Skin of body (tissue), 2 donors: ENCODE data around the gene NPAS3. TPM values are rescaled to one million over a fixed set of nuclear protein-coding genes. Genes with fewer than 3 reads are reported as not detected.
A peak's percentile ranks its signal among the peaks of the same experiment; 100 is the strongest.

Experiments
- DNase-seq: peaks from one replicate; lab custom pipeline; 2025; lab: John Stamatoyannopoulos, UW
- total RNA-seq: library from RNA; depleted of rRNA; stranded (reverse); fragments of >200 nt; gene quantifications from one replicate; pipeline ENCODE4 v1.2.3, GENCODE V29; 2014

NPAS3 gene
- total RNA-seq, 1 donor from 2014 or later = 3.8 TPM

DNA sequence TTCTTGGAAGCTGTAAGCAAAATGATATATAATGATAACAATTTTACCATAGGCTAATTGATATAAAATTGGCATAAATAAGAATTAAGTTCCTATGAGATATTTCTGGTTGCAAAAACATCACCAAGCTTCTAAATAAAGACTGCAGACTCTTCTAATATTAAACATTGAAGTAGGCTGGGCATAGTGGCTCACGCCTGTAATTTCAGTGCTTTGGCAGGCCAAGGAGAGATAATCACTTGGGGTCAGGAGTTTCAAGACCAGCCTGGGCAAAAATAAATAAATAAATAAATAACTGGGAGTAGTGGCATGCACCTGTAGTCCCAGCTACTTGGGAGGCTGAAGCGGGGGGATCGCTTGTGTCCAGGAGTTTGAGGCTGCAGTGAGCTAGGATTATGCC is 71.8 kb downstream of the NPAS3 start:
- no peak for DNase-seq

DNA sequence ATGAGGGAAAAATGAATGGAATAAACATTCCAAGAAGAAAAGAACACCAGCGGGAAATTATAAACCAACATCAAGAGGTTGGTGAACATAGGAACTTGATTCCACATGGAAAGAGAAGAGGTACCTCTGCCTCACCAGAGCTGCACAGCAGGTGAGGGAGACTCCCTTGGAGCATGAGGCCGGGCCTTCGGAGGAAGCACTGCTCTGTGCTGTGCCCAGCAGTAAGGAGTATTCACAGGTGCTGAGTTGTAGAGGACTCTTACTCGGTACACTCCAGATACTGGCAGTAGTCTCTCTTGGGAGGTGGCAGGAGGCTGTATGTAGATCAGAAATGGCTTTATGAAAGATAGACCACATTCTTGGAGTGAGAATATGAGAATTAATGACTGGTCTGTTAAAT is 76.0 kb downstream of the NPAS3 start:
- DNase-seq = no peak

DNA sequence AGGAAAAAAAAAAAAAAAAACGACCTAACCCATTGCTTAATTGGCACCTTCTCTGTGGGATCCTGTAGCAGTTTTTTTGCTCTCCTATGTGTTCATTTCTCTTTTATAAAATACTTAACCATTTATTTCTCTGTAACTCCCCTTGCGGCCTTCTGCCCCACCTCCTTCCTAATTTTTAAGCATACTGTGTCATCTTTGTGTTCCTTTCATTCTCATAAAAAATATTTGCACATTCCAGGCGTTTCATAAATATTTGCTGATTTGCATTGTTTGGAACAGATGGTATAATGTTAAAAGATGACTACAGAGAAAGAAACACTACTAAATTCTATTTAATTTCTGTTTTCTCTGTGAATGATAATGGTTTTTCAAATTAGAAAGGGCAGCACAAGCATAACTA is 77.9 kb downstream of the NPAS3 start:
- no peak for DNase-seq

DNA sequence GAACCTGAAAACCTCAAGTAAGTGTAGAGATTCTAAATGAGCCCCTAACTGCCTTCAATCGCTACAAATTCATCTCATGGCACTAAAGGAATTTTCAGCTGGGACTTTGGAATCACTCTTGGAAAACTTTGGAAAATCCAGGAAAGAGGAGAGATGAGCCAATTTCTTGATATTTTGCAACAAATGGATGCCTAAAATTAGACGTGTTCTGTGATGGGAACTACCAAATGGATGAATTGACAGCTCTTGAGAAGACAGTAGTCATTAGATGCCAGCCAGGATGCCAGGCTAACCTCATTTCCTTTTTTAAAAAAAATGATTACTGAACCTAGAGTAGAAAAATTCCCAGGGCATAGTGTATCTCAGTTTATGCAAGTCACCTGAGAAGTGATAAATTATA is 78.3 kb downstream of the NPAS3 start:
- DNase-seq = no peak

DNA sequence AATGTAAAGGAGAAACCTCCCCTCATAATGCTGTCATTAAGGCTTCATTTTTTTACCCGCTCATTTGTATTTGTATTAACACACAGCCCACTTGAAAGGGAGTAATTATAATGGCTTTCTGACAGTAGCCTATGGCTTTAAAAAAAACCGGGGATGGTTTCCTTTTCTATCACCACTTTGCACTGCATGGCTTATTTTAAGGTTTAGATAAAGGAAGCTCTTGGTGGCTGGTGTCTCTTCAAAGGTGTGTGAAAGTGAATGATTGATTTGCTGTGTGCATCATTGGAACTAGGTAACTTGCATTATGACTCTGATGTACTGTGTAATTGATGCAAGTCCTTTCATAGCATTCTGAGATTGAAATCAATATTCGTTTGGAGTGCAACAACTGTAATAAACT is 80.7 kb downstream of the NPAS3 start:
- DNase-seq = no peak

DNA sequence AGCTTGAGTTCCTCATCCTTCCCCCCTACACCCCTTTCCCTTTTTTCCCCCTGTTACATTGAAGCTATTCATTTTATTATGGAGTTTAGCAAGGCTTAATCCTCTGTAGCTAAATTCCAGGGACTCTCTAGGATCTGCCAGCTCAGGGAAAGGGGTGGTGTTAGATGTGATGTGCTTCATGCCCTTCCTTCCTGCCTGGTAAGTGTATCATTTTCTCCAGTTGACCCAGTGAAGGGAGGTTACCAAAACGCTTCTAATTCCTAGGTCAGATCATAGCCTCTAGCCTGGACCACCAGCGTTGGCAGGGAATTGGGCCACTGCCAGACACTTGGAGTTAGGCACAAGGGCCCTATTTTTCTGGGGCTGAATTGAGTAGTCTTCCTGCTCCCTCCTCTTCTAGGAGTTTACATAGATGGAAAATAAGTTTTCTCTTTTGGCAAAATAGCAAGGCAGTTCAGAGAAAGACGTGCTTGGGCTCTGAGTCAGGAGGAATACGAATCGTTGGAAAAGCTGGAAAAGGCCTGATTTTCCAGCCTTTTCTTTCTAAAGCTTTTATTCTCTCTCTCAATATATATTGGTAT is 88.3 kb downstream of the NPAS3 start:
- peak; percentile 47 for DNase-seq

DNA sequence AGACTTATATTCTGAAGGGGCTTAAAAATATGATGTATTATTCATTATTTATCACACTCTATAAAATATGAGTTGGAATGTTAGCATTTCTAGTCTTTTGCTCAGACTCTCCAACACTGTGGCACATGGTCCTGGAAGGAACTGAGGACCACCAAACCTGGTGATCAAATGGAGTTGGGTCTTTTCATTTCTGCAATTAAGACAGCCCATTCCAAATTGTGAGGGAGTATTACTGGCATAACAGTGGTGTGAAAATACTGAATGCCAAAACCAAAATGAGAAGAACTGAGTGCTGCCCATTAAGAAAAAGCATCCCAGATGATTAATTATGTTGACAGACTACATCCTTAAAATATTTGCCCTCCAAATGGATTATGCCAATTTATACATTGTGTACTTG is 90.8 kb downstream of the NPAS3 start:
- no peak for DNase-seq

DNA sequence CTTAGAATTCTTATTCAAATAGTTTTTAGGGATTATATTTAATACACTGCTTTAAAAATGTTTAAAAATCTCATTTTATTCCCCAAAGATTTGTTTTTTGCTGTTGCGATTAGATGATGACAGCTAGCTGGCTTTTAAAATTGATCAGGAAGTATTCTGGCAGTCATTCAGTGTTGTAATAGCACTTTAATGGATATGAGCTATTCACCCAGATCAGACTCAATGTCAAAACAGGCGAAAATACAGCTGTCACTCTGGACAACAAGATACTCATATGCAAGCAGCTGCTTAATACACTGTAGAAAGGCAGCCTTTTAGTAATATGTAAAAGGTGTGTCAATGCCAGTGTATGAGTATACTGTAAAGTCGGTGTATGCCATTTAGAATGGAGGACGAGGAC is 91.7 kb downstream of the NPAS3 start:
- no peak for DNase-seq

DNA sequence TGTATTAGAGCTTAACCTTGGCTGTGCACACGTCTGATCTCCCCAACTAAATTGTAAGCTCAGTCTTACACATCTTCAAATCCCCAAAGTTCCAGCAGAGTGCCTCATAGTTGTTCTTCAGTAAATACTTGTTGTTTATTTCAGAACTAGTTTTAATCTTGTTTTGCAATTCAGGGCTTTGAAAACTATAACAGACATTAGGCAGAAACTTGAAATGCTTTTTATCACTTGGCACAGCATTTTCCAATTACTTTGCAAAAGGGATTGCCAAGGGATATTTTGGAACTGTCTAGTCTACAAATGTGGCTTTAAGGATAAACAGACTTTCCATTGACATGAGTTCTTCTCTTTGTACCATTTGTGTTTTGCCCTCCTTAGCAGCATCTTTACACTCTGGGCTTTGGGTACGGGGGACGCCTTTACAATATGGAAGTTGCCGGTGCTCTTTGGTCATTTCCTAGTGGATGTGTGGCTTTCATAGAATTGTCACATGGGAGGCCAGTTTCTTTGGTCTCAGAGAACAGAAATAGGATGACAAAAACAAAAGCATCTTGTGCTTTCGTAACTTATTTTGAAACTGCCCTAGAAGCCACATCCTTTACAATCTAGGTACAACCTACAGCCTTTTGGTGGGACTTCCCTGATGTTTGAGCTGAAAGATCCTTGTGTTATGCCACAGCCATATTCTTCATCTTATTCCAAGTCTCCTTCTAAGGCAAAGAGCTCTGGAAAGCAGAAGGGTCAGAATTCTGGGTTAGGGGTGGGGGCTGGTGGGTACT is 96.9 kb downstream of the NPAS3 start:
- DNase-seq = peak; percentile 2

DNA sequence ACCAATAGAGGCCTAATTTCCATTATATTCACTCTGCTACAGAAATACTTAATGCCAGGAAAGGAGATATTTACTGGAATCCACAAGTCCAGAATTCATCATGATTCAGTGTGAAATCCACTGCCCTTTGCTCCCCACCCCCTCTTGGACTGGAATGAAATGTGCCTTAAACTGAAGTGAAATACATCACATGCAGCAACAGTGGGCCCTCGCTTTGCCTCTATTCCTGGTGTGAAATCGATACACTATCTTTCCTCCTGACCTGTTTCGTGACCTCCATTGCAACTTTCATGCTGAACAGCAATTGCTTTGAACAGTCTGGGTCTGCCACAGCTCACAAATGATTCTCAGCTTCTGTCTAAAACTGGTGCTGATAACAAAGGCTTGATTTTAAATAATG is 100.6 kb downstream of the NPAS3 start:
- DNase-seq = no peak

DNA sequence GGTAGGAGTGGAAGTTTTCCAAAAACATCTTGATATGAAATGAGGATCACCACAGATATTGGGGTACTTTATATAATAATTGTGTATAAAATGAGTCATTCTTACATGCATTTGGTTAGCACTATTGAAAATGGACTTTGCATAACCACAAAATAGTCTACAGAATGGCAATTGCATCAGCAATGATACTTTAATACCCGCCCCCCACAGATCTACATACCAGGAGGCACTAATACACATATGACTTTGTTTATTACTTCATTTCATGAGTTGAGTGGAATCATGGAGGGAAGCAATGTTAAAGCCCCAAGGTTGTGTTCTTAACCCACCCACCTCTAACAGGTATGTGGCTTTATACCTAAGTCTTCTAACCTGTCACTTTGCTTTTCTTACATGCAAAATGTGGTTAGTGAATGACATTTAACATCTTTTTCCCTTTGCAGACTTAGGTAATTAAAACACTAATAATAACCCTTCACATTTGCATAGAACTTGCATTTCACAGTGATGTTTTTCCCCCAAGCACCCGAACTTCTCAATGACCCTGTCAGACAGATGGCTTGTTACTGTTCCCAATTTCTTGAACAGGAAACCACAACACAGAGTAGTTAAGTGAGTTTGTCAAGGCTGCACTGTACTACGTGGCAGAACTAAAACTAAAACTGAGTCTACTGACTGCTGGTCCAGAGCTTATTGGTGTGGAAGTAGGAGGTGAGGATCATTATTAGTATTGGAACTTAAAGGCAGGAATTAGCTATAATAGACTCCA is 101.9 kb downstream of the NPAS3 start:
- no peak for DNase-seq

DNA sequence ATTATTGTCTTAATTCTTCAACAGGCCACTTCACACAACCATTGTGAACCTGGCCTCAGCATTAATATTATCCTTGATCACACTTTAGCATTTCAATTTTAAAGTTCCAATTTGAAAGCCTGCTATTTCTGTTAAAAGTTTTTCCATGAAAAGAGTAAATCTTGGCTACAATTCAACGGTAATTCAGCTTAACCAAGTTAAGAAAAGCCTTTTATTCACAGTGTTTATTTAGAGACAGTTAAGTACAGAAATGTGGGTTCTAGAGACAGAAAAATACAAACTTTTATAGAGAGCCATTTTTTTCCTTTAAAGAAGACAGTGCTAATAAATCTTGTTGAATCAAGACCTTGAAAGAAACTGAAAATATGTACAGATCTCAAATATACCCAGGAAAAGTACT is 103.9 kb downstream of the NPAS3 start:
- DNase-seq = no peak

DNA sequence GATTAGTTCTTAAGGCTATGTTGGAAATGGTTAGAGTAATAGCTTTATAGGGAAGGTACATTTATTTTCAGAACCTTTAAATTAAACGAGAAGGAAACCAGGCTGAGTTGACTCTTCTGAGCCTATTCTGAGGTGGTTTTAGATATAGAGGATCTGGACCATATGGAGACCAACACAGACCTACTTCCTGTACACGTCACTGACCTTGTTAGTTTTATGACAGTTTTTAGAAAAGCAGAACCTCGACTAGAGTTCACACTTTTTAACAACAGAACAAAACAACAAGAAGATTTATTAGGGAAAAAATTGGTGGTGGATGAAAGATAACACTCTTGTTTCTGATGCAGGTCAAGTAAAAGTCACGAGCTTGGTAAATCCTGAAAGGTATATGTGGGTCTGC is 107.1 kb downstream of the NPAS3 start:
- DNase-seq = no peak

DNA sequence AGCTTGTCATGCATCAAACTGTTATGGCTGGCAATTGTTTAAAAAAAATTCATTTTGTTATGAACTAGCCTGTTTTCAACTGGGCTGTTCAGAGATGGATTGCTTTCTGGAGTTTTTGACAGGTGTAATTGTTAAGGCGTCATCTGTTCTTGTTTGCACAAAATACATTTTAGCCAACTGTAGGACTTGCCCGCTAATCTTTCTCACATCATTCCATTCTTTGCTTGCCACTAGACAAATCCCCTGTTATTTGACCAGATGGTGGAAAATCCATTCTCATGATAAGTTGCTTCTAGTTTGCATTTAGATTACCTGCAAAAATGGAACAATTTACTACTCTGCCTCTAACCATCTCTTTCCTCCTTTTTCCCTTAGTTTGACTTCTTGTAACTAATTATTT is 114.3 kb downstream of the NPAS3 start:
- DNase-seq = no peak

DNA sequence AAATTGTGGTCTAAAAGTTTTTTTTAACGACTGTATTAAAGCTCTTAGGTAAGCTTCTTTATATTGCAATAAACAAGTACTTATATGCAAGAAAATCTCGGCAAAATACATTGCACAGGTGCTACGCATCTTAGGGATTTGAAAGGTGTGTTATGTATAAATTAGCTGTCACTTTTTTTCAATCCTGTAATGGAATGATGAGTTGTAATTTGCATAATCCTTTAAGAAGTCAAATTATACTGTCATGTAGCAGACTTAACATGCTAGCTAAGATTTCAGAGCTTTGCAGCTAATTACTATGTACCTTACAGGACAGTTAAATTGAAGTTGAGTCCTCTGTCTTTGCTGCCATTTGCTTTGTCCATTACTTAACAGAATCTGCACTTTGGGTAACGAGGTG is 117.5 kb downstream of the NPAS3 start:
- DNase-seq = no peak

DNA sequence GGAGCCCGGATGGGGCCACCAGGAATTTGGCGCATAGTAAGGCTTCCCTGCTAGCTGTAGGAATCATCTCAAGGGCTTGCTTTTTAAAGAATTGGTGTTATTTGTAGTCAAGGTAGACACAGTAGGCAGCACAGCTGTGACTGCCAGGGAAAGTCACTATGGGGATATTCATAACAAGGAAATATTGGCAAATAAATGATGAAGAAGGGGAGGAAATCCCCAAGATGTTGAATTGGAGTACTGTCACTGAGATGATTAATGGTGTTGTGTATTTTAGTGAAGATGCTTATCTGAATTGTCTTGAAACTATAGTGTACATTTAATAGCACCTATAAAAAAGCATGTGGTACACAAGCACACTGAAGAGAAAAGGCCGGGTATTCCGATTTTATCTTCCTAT is 118.9 kb downstream of the NPAS3 start:
- no peak for DNase-seq

DNA sequence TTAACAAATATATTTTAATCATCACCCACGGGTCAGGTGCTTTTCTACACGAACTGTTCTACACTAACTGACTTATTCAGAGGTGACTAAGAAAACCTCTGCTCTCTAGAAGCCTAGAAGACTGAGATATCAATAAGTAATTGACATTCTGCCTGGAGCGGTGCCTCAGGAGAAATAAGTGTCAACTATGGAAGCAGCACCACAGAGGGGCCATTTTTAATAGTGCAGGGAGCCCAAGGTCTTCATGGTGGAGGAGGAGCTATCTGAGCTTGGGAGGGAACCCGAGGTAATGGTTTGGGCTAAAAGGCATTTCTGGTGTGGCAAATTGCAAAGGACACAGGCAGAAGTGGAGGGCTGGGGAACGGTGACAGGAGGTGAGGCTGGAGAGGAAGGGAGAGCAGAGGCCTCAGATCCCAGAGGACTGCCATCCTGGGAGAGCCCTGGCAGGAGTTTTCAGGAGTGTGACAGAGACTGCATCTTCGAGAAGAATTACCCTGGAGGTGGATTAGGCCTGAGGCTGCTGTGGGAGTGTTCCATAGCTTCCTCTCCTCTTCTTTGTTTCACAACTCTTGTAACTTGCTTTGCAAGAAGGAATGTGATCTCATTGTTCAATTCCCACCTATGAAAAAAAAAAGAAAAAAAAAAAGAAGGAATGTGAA is 123.1 kb downstream of the NPAS3 start:
- DNase-seq = no peak

DNA sequence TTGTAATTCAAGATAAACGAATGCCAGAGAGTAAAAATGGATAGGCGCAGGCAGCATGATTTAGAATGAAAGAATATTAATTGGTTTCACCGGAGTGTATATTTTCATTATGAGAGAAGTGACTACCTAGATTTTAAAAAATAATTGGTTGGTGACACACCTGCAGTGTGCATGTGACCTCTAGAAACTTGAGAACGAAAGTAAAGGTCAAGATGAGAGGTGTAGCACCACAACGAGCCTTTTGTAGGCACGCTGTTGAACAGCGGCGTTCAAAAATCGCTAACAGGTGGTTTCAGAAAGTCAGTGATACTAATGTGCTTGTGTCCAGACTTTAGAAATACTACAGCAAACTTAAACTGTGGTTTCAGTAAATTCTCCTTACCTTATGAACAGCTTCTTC is 123.8 kb downstream of the NPAS3 start:
- DNase-seq = no peak

DNA sequence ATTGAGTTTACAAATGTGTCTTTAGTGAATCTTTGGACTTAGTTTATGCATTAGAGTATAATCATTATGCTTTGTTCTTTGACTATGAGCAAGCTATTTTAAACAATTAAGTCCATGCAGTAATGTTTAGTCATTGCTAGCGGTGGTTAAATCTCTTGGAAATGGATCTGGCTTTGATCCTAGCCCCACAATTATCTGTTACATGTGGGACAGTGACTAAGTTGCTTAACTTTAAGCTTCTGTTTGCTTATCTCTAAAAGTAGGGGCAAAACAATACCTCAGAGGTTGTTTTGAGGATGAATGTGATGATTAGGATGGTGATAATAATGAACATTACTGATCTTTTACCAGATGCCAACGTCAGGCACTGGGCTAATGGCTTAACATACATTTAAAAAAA is 124.2 kb downstream of the NPAS3 start:
- no peak for DNase-seq

DNA sequence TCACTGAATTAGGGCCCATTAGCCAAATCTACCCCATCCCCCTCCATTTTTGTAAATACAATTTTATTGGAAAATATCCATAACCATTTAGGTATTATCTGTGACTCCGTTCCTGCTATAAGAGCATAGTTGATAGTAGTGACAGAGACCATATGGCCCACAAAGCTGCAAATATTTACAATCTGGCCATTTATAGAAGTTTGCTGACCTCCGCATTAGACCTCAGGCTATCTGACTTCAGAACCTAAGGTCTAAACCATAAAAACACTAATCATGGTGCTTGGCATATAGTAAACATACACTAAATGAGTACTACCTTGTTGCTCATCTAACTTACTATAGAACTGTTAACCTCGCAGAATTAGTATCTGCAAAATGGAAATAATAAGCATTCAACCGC is 124.8 kb downstream of the NPAS3 start:
- no peak for DNase-seq

DNA sequence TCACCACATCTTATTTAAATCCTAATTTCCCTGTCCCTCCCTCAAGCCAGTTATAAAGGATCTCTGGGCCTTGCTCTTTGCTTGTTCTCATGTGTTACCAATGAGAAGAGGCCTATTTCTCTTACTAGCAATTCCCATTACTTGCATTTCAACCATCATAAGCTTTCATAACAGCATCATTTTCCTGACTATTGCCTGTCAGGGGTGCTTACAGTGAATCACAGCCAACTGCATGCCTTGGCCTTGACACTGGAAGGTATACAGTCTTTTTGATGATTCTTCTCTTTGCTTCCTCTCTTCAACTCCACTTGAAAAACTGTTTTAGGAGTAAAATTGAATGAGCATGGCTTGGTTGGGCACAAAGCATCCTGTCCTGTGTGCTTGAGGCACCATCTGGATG is 127.0 kb downstream of the NPAS3 start:
- no peak for DNase-seq

DNA sequence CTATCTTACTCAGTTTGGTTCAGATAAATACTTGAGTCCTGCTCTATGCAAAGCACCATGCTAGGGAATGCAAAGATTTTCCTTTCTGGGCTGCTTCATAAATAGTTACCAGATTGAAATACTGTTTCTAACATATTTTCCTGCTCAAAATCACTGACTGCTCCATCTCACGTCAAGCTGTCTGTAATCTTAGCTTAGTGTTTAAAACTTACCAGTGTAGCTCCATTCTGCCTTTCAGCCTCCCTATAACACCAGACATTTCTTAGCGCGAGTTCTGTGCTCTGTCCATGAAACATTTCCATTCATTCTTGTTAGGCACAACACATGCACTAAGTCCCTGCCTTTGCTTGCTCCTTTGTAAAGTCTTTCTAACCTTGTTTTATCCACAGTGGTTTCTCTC is 129.4 kb downstream of the NPAS3 start:
- no peak for DNase-seq
